COLO668 (cell line): ENCODE results near the gene TMEM271.

ENCODE experiments used
- DNase-seq: peaks from one replicate; lab custom pipeline; 2025; ENCODE audit not compliant: unreplicated experiment; lab: John Stamatoyannopoulos, UW

Gene TMEM271, protein sequence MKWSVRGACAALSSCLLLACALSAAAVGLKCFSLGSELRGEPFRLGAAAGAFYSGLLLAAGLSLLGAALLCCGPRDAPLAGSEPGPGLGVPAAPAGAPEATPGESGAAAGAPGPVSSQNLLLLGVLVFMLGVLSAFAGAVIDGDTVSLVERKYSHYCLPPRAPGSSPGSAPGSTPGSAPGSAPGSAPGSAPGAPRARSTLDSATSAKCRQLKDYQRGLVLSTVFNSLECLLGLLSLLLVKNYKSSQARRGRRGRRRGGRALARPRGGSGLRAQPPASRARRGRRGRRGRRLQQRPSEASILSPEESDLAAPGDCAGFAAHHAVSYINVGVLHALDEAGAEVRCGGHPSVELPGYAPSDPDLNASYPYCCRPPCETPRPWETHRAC

DNA sequence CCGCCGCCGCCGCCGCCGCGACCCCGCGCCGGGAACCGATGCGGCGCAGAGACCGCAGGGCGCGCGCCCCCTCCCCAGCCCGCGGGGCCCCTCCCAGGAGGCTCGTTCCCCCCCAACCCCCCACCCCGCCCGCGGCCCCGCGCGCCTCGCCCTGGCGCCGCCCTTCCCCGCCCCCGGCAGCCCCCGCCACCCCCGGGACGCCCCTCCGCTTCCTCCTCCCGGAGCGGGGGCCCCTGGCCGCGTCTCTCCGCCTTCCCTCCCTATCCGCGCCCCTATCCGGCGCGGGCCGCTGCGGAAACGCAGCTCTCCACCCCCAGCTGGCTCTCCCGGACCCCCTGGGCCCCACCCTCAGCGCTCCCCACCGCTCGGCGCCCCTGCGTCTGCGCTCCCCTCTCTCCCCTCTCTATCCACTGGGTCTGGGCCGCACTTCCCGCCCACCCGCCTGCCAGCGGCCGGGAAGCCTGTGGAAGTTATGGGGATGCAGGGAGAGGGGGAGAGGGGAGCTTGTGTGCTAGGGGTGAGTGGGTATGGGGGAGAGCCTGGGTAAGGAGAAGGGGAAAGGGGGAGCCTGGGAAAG, at the start of gene TMEM271:
TSS of gene TMEM271 (minus strand) at position 51 of the 577 bp plus-strand sequence. CDS start 233 bp downstream, outside the sequence.
- peak; percentile 29 for DNase-seq

DNA sequence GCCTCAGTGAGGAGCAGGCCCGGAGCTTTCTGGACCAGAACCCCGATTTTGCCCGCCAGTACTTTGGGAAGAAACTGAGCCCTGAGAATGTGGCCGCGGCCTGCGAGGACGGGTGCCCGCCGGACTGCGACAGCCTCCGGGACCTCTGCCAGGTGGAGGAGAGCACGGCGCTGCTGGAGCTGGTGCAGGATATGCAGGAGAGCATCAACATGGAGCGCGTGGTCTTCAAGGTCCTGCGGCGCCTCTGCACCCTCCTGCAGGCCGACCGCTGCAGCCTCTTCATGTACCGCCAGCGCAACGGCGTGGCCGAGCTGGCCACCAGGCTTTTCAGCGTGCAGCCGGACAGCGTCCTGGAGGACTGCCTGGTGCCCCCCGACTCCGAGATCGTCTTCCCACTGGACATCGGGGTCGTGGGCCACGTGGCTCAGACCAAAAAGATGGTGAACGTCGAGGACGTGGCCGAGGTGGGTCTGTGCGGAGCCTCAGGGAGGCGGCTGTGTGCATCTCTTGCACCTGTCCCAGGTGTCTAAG, 49.6 kb upstream of the TMEM271 start:
- no peak for DNase-seq

DNA sequence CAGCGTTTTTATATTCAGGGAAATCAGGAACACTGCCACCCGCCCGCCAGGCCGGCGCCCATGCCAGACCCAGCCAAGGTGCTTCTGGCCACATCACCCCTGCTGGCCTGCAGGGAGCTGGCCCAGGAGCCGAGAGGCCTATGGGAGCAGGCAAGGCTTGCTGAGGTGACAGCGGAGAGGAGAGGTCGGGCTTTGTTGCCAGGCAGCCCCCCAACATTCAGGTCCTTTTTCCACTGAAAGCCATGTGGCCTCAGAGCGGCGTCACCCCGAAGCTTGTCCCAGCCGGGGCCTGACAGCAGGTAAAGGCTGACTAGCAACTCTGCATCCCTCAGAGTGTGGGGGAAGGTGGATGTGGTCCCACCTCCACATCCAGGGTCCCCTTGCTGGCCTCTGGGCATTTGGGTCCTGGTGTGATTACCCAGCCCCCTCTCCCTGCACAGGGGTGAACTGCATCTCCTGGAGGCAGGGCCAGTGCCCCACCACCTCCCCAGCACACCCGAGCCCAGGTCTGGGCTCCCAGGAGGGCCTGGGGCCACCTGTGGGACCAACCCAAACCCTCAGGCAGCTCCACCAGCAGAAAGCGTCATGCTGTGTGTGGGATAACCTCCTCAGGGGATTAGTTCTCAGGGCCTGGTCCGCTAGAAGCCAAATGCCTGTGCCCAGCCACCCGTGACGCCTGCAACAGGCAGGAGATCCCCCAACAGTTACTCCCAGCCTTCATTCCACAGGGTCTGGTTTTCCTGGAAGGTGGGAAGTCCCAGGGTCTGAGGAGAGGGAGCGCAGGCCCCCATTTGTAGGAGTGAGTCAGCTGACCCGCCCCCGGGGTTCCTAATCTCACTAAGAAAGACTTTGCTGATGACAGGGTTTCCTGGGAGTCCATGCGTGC, 48.9 kb upstream of the TMEM271 start, which contains the start of gene PDE6B:
TSS of gene PDE6B (plus strand) at position 869 of the 886 bp plus-strand sequence. CDS start 54 bp downstream, outside the sequence.
- DNase-seq: no peak

DNA sequence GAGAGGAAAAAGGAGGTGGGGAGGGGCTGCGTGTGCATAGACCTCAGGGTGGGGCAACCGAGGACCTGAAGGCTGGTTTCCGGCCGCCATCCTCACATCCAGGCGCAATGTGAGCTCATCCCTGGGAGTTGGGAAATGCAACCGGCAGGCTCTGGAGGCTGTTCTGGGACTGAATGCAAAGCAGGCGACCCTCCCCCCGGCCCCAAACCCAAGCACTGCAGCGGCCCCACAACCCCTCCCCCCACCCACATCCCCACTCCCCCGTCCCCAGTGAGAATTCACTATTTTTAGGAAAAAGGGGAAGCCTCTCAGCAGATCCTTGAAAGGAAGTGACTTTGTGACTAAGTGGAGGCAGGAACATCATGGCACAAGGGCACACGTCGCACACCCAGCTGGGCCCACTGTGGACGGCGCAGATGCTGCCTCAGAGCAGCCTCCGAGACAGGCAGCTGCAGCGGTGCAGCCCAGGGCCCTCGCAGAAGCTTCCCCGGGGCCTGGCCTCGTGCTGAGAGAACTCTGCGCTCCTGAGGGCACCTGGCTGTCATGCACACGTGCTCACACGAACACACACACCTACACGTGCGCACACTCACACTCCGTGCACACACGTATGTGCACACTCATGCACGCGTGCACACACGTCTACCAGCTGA, 47.9 kb upstream of the TMEM271 start:
- DNase-seq: no peak

DNA sequence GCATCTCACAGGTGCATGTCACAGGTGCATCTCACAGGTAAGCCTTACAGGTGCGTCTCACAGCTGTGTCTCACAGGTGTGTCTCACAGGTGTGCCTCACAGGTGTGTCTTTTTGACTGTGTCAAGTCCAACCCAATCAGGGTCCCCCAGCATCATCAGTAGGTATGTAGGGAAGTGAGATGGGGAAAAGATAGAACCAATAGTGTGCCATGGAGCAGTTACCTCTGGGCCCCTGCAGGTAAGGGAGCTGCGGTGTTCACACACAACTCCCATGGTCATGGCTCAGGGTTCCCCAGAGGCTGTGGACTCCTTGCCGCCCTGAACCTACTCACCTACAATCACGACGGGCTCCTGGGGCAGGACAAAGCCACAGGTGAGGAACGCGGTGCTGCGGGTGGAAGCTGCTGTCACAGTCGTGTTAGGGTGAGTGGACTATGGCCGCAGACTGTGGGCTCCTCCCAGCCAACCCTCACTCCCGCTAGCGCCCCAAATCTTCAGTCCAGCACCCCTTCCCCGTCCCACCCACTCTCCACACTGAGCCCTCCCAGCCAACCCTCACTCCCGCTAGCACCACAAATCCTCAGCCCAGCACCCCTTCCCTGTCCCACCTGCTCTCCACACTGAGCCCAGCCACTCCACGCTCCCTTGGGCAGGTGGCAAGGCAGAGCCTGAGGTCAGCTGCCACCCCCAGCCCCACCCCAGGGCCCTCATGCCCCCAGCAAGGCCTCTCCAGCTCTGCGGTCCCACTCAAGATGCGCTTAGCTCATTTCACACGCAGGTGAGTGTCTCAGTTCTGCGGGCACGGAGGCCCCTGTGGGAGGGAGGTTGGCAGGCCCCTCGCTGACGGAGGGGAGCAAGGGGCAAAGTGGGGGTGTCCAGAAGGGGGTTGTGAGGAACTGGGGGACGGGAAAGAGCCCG, 47.2 kb upstream of the TMEM271 start:
- no peak for DNase-seq

DNA sequence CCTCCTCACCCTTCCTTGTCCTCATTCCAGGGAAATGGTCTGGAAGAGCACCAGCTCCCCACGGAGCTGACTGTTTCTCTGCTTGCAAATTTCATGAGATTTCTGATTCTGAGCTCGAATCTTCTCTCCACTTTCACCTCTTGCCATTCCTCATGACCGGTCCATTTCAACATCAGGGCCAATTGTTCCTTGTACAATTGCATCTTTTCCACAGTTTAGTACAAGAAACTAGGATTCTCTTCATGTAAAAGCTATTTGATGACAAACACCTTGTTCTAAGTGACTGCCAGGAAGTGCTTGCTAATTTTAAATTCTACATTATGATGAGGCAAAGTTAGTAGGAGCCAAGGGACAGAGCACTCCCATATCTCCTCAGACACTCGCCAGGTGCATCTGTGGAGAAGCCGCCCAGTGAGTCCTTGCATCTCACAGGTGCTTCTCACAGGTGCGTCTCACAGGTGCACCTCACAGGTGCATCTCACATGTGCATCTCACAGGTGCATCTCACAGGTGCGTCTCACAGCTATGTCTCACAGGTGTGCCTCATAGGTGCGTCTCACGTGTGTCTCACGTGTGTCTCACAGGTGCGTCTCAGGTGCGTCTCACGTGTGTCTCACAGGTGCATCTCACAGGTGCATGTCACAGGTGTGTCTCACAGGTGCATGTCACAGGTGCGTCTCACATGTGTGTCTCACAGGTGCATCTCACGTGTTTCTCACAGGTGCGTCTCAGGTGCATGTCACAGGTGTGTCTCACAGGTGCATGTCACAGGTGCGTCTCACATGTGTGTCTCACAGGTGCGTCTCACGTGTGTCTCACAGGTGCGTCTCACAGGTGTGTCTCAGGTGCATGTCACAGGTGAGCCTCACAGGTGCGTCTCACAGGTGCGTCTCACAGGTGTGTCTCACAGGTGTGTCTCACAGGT, 46.2 kb upstream of the TMEM271 start:
- DNase-seq: peak; percentile 20

DNA sequence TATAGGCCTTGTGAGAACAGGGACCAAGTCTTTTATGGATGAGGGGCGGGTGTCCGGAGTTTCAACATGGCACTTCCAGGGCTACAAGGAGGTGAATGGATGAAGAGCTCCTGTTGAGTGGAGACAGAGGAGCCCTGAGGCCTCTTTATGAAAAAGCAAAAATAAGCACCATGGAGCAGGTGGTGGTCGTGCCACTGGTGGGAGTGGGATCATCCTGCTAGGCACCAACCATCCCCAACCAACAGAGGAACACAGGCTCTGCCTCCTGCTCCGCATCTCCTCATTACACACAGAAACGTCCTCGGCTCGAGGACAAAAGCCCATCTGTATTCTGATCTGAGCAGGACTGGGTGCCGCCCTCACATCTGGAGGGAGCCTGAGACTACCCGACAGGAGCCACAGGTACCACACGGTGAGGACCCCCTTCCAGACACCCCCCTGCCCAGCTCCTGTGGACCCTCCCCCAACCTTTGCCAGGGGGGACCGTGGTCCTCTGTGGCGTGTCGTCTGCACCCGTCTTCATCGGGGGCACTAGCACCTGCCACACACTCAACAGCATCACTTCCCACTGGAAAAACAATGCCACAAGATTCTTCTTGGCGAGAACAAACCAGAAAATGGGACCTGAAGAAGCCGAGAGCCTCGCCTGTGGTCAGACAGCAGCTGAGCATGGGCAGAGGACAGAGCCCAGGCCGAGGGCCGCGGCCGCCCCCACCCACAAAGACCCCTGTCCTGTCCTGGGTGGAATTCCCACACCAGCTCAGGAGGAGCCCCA, 45.4 kb upstream of the TMEM271 start:
- no peak for DNase-seq

DNA sequence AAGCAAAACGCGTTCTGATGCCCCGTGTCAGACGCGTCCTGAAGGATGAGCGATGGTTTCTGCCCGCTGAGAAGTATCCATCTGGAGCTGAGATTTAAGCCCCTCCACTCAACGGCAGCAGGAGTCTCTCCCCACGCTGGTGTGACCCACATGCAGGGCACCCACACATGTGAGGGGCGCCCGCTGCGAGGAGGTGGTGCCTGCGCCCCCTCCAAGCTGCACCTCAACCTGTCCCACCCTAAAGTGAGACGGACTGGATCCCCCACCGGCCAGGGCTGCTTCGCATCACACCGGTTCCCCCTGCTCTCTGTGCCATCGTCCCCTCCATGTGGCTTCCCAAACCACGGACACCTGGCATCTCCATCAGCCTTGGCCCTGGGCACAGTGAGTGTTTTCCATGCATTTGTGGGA, 44.8 kb upstream of the TMEM271 start:
- DNase-seq: no peak

DNA sequence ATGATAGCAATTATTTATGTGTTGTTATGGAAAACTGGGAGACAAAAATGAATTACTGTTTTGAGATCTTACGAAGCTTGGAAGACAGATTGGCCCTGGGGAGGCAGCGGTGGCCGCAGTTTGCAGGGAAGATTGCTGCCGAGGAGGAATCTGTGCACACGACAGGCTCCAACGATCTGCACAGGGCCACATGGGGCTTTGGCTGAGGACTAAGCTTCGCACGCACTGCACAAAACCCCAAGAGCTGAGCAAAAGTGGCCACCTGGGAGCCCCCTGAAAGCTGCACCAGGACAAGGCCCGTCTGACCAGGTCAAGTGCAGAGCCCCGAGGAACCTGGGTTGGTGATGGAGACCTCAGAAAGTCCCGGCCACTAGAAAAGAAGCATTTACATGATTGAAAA, 44.1 kb upstream of the TMEM271 start:
- DNase-seq: no peak

DNA sequence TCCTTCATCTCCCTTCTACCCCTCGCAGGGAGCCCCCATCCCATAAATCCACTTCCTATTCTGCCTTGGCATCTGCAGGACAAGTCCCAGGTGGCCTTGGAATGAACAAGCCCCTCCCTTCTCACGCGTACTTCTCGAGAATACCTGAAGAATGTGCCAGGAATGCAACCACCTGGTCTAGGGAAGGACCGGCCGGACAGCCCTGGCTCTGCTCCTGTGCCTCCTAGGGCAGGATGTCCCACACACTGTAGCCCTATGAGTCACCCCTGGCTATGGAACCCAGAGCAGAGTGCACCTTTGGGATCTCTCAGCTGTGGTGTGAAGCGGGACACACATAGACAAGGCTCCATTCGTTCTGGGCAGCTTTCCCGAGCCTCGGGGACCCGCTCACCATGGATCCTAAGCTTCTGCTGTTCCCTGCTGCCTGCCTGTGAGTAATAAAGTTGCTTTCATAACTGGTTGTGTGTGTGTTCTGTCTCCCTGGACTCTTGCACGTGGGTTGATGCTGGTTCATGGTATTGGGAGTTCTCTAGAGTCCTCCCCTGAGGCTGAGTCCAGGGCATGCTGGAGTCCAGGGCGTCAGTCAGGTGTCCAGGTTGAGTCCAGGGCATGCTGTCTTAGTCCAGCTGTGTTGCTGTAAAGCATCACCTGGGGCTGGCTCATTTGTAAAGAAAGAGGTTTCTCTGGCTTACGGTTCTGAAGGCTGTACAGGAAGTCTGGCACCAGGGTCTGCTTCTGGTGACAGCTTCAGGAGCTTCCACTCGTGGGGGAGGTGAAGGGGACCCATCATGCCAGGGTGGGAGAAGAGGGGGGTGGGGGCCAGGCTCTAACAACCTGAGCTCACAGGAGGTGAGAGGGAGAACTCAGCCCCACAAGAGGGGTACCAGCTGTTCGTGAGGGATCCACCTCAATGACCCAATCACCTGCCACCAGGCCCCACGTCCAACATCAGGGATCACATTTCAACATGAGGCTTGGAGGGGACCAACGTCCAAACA, 41.8 kb upstream of the TMEM271 start:
- peak; percentile 48 for DNase-seq

DNA sequence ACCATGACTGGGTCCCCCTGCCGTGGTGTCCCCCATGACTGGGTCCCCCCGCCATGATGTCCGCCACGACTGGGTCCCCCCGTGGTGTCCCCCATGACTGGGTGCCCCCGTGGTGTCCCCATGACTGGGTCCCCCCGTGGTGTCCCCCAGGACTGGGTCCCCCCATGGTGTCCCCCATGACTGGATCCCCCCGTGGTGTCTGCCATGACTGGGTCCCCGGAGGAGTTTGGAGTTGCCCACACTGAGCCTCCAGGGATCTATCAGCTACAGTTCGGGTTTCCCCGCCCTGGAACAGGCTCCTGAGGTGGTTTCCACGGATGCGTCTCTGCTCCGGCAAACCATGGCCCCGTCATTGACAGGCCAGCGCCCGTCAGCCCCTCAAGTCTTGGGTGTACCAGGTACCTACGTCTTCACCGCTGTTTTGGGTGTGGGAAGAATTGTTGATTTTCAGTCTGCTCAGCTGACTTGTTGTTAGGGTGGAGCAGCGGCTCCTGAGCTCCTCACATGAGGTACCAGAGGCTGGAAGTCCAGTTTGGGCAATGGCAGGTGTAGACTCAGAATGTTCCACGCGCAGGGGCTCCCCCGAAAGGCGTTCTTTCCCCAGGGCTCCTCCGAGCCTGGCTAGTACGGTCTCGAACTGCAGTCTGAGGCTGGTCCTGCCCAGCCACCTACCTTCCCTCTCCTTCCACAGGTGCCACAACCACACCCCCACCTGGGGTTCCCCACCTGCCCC, 41.0 kb upstream of the TMEM271 start:
- DNase-seq: no peak

DNA sequence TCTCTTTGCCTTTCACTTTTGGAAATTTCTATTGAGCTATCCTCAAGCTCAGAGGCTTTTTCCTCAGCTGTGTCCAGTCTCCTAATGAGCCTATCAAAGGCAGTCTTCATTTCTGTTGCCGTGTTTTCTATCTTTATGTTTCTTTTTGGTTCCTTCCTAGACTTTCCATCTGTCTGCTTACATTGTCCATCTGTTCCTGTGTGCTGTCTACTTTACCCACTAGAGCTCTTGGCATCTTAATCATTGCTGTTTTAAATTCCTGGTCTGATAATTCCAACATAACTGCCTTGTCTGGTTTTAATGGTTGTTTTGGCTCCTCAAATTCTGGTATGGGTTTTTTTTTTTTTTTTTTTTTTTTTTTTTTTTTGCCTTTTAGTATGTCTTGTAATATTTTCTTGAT, 40.0 kb upstream of the TMEM271 start:
- no peak for DNase-seq

DNA sequence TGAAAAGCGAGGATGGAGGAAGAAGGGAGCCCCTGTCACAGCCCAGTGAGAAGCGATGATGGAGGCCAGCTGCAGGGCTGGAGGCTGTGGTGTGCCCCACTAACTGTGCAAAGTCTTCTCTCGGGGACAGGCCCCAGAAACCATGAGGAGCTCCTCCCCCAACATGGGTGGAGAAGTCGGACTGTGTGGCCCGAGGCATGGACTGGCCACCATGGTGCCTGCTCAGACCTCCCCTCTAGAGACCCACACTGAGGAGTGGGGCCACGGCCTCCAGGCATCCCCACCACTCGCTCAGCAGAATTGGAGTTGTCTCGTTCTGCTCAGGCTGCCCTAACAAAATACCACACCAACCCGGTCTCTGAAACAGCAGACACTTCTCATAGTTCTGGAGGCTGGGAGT, 37.0 kb upstream of the TMEM271 start:
- DNase-seq: no peak

DNA sequence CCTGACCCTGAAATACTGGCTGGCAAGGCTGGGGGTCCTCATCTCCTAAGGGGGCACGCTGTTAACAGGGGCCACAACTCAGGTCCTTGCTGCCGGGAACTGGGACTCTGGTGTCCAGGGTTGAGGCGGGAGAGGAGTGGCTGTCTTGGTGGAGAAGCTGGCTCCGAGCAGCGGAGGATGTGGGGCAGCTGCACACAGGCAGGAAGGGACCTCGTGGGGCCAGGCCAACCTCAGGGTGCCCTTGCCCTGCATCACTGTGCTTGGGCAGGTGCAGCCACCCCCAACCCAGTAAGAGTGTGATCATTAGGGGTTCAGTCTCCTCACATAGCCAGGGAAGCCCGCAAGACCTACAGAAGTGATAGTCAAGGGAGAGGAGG, 36.6 kb upstream of the TMEM271 start:
- no peak for DNase-seq

DNA sequence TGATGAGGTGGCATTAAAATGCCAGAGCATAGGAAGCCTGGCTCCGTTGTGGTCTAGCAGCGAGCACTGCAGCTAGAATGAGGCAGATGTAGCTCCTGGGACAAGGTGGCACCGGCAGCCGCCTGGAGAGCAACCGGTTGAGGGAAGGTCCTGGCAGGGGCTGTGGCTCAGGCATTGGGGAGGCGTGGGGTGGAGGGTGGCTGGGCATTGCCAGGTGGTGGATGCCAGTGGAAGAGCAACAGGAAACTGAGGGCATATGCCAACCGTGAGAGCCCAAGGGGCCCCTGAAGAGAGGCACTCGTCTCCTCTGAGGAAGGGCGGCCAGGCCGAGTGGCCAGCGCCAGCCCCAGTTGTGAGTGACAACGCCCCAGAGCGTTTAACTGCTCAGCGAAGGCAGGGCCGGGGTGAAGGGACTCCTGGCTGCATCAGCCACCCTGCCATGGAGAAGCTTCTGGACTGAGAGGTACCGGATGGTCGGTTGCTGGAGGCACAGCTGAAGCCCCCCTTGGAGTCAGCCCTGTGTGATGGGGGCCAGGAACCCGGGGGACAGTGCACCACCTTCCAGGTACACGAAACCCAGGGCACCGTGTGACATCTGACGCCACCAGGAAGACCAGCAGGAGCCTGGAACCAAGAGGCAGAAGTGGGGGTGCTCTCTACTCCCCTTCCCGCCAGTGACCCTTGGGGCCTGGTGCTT, 36.1 kb upstream of the TMEM271 start:
- no peak for DNase-seq
